Calu3 (cell line): ENCODE data around the gene CACNA1C. TPM values are rescaled to one million over a fixed set of nuclear protein-coding genes. Genes with fewer than 3 reads are reported as not detected.

ENCODE experiments used
- BruUV-seq: library from RNA; stranded (reverse); fragments of 400-500 nt; replicated peaks from 2 replicates; lab custom pipeline; 2021; lab: Mats Ljungman, UMichigan
- CTCF ChIA-PET: fragments of 300-600 bp; sonication (Branson Sonifier 250); formaldehyde crosslinking; loops from one replicate; lab custom pipeline; 2022; ENCODE audit warnings: antibody characterized with exemption; lab: Charles Lee
- DNase-seq: peaks from one replicate; pipeline ENCODE4 v3.0.0; 2022
- H3K27ac Mint-ChIP-seq: one replicate; pipeline ENCODE4 v1.8.0; 2022; ENCODE audit warnings: mixed read lengths; ENCODE audit not compliant: unreplicated experiment
- H3K27me3 Mint-ChIP-seq: one replicate; pipeline ENCODE4 v1.8.0; 2022; ENCODE audit warnings: mixed read lengths; ENCODE audit not compliant: unreplicated experiment
- H3K36me3 Mint-ChIP-seq: one replicate; pipeline ENCODE4 v1.8.0; 2022; ENCODE audit warnings: mild to moderate bottlenecking, moderate library complexity, mixed read lengths; ENCODE audit not compliant: insufficient read depth, unreplicated experiment
- H3K4me1 Mint-ChIP-seq: one replicate; pipeline ENCODE4 v1.8.0; 2022; ENCODE audit warnings: mild to moderate bottlenecking, low read depth, mixed read lengths; ENCODE audit not compliant: unreplicated experiment
- H3K4me3 Mint-ChIP-seq: one replicate; pipeline ENCODE4 v1.8.0; 2022; ENCODE audit warnings: mild to moderate bottlenecking, low read depth, moderate library complexity, mixed read lengths; ENCODE audit not compliant: unreplicated experiment
- H3K9me3 Mint-ChIP-seq: one replicate; pipeline ENCODE4 v1.8.0; 2022; ENCODE audit warnings: low read depth, mixed read lengths; ENCODE audit not compliant: unreplicated experiment
- intact Hi-C: fragments of 100-400 bp; cut with micrococcal nuclease; formaldehyde crosslinking; loops from one replicate; pipeline ENCODE4 v1.10.0; 2022; ENCODE audit not compliant: unreplicated experiment
- total RNA-seq: library from RNA; stranded (reverse); gene quantifications from 2 replicates; pipeline ENCODE4 v1.2.3, GENCODE V29; 2022
- TF ChIP-seq, protein P1 (sequence below): fragments of 200-600 bp; IDR thresholded peaks from one replicate; pipeline ENCODE4 v1.8.0; 2022; ENCODE audit warnings: antibody characterized with exemption; ENCODE audit not compliant: unreplicated experiment

The CACNA1C gene
- total RNA-seq, 1 experiment from 2014 or later, result not detected

DNA sequence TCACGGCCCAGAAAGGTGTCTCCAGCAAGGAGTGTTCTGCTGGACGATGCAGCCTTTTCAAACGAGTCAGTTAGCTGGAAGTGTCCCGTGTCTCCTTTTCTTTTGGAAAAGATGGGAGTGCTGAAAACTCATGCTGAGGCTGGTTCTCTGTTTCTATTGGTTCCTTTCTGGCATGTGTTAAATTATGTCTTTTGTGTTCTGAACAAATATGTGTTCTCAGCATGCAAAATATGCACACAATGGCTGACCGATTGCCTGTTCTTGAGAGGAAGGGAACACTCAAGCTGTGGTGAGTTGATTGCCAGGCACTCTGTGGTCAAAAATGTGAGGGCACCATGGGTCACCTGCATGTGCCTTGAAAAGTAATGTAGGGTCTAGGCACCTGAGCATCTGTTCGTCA lies 181.3 kb downstream of the CACNA1C start:
- Mint-ChIP-seq H3K27ac (no peak overlapping the region), H3K4me3 (no peak overlapping the region), H3K36me3 (no peaks in the 10 kb centered on the region), H3K27me3 (peaks cover 95% of the 10 kb centered on the region), H3K9me3 (no peaks in the 10 kb centered on the region), H3K4me1 (no peaks in the 10 kb centered on the region)
- TF ChIP-seq, protein P1, sequence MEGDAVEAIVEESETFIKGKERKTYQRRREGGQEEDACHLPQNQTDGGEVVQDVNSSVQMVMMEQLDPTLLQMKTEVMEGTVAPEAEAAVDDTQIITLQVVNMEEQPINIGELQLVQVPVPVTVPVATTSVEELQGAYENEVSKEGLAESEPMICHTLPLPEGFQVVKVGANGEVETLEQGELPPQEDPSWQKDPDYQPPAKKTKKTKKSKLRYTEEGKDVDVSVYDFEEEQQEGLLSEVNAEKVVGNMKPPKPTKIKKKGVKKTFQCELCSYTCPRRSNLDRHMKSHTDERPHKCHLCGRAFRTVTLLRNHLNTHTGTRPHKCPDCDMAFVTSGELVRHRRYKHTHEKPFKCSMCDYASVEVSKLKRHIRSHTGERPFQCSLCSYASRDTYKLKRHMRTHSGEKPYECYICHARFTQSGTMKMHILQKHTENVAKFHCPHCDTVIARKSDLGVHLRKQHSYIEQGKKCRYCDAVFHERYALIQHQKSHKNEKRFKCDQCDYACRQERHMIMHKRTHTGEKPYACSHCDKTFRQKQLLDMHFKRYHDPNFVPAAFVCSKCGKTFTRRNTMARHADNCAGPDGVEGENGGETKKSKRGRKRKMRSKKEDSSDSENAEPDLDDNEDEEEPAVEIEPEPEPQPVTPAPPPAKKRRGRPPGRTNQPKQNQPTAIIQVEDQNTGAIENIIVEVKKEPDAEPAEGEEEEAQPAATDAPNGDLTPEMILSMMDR, result no peak
- BruUV-seq, result no TSS peak
- CTCF ChIA-PET, result no interaction called here
- no peak for DNase-seq
- intact Hi-C loops, result no loop called here

DNA sequence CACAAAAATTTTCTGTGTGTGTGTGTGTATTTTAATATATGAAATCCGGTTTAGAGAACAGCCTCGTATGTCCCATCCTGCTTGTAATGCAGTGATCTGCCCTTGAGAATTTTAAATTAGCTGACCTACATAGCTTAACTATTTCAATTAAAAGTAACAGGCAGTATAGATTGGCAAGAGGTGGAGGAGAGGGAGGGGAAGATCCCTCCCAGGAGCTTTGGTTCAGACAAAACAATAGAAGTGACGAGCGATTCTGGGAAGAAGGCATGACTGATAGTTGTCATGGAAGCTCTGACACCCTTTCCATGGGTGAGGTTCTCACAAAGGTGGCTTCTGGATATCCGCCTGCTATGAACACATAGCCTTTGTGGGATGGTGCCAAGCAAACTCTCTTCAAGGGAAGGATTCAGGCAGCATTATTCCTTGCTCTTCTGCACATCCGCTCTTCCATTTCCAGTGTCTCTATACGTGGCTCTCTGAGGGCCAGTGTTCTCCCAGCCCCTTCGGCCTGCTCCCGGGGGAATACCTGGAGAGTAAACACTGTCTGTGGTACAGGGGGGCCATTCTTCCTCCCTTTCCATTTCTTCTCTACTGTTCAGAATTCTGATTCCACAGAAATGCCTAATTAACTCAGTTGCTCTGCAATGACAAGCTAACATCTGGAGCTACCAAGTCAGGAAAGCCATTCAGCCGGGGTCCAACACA lies 182.0 kb downstream of the CACNA1C start:
- CTCF ChIA-PET, result no interaction called here
- BruUV-seq, result no TSS peak
- peaks cover 95% of the 10 kb centered on the region for H3K27me3 Mint-ChIP-seq

DNA sequence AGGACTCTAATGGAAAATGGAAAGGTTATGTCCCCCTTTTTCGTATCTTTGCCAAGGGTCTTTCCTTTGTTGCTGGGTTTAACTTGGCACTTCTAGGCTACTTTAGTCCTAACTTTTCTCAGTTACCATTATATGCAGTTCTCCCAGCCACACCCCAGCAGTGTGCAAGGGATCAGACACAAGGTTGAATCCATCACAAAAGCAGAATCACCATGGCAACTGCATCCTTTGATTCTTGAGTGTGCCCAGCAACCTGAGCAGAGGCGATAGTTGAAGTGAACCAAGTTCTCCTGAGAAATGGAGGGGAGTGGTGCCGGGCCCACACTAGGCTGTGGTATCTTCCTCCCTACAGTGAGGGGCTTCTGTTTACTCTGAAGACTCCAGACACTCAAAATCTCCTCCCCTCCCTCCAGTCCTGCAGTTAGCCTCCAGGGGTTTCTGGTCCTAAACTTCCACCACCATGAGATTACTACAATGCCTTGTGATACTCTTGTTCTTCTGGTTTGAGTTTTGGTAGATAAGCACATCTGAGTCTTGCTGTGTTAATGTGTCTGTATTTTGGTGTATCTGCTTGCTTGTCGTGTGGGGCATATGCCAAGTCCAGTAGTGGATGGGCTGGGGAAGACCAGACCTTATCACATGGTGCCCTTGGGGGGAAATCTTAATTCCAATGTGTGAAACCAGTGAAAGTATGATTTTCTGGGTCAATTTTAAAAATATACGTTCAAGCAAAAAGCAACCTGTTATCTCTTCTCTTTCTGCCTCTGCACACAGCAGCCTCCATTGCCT lies 183.9 kb downstream of the CACNA1C start:
- no peaks in the 10 kb centered on the region for H3K9me3 Mint-ChIP-seq
- TF ChIP-seq, protein P1, result no peak

More for the DNA sequence above, 182.0 kb downstream of the CACNA1C start:
- H3K9me3 Mint-ChIP-seq, result no peaks in the 10 kb centered on the region
- no peak for DNase-seq
- no peak overlapping the region for H3K27ac Mint-ChIP-seq
- TF ChIP-seq, protein P1, result no peak
- H3K4me1 Mint-ChIP-seq, result no peaks in the 10 kb centered on the region
- no peaks in the 10 kb centered on the region for H3K36me3 Mint-ChIP-seq
- H3K4me3 Mint-ChIP-seq, result no peak overlapping the region
- intact Hi-C loops, result no loop called here

DNA sequence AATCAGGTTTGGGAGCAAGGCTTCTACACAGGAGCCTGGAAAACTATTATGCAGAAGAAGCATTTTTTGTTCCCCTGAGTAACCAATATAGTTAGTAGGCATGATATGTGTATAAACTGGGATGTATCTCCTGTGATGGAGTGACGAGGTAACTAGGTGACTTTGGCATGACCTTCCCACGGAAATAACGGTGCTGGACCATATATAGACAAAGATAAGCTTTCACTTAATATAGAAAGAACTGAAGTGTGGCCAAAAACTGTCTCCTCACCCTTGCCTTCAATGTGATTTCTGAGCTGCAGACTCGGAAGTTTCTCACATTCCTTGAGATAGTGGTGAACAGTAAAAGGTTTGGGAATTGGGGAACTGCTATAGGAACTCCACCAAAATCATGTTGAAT lies 185.3 kb downstream of the CACNA1C start:
- Mint-ChIP-seq H3K9me3 (no peaks in the 10 kb centered on the region), H3K36me3 (no peaks in the 10 kb centered on the region), H3K27ac (no peak overlapping the region), H3K4me1 (no peaks in the 10 kb centered on the region), H3K27me3 (peaks cover 100% of the 10 kb centered on the region), H3K4me3 (no peak overlapping the region)
- TF ChIP-seq, protein P1, result no peak
- intact Hi-C loops, result no loop called here
- BruUV-seq, result no TSS peak
- CTCF ChIA-PET, result interaction anchor here (0.6 kb wide), 1 partner anchor 1375 kb away, joined by 3 read pairs; no protein-coding TSS in a partner anchor
- no peak for DNase-seq

More for the DNA sequence above, 183.9 kb downstream of the CACNA1C start:
- BruUV-seq, result no TSS peak
- CTCF ChIA-PET, result no interaction called here
- no peaks in the 10 kb centered on the region for H3K4me1 Mint-ChIP-seq
- no peak overlapping the region for H3K4me3 Mint-ChIP-seq
- intact Hi-C loops, result no loop called here
- H3K27me3 Mint-ChIP-seq, result peaks cover 99% of the 10 kb centered on the region
- no peak overlapping the region for H3K27ac Mint-ChIP-seq
- no peak for DNase-seq
- no peaks in the 10 kb centered on the region for H3K36me3 Mint-ChIP-seq
